Erythroblast (primary cell): ENCODE results near the gene TMEM61.

Experiments
- GATA1 ChIP-seq: IDR thresholded peaks from 2 replicates; pipeline ENCODE4 v1.6.1; 2011; ENCODE audit warnings: low read depth, mild to moderate bottlenecking, control low read depth, low read length, moderate library complexity
- POLR2A ChIP-seq: IDR thresholded peaks from 2 replicates; pipeline ENCODE4 v1.6.1; 2011; ENCODE audit warnings: mild to moderate bottlenecking, low read length

GRCh38 chr1:55039342-55040082 is 59.1 kb downstream of the TMEM61 start, which contains the start of gene PCSK9:
- TF ChIP-seq POLR2A, result peak; percentile 58
- TF ChIP-seq GATA1, result no peak
